GM21723 (cell line): Measurements from ENCODE around the gene ULBP3.
"Not testable (repeated sequence)": the region's sequence is repeated elsewhere in the genome, so short reads cannot be mapped to it uniquely, and the experiment has no call there.

ENCODE experiments used
- ATAC-seq: cut with Tn5 transposase; IDR thresholded peaks from one replicate; pipeline ENCODE4 v1.9.1; 2021; ENCODE audit warnings: mild to moderate bottlenecking, moderate library complexity; ENCODE audit not compliant: unreplicated experiment

Gene ULBP3

GRCh38 chr6:150018846-150019580 is 49.9 kb downstream of the ULBP3 start:
- no peak for ATAC-seq

GRCh38 chr6:150017186-150017521 is 51.8 kb downstream of the ULBP3 start:
- ATAC-seq, result not testable (repeated sequence)

GRCh38 chr6:150016324-150017185 is 52.4 kb downstream of the ULBP3 start:
- ATAC-seq, result peak; percentile 75

GRCh38 chr6:150015281-150016001 is 53.5 kb downstream of the ULBP3 start:
- ATAC-seq, result not testable (repeated sequence)

GRCh38 chr6:150014623-150015280 is 54.2 kb downstream of the ULBP3 start:
- not testable (repeated sequence) for ATAC-seq

- not testable (repeated sequence) for ATAC-seq
These were observed 54.9 kb downstream of the ULBP3 start for GRCh38 chr6:150013785-150014622.

GRCh38 chr6:150012846-150013784 is 55.8 kb downstream of the ULBP3 start:
- ATAC-seq, result not testable (repeated sequence)
